ENCODE results near the gene MAP6. TPM values are rescaled to one million over a fixed set of nuclear protein-coding genes. Genes with fewer than 3 reads are reported as not detected.

MAP6 gene
- total and polyA plus RNA-seq, 8 donors: 0.58 to 27.2 (median 3.6) TPM

- Histone ChIP-seq H3K27ac (no peak overlapping the region), H3K4me3 (no peak overlapping the region), H3K27me3 (no peaks in the 10 kb centered on the region), H3K9me3 (no peaks in the 10 kb centered on the region), H3K36me3 (no peaks in the 10 kb centered on the region), H3K4me1 (peaks cover 0 to 3% (median 0%) of the 10 kb centered on the region in 4 donors)
- intact Hi-C loops (cut with DNase I; ENCODE audit: low total_unique reads): no loop called here
- DNase-seq: no peak
- TF ChIP-seq POLR2A (IDR thresholded peaks at IDR 0.05) (no peak), POLR2AphosphoS5 (IDR thresholded peaks at IDR 0.05) (no peak), CTCF (IDR thresholded peaks at IDR 0.05) (no peak), EP300 (IDR thresholded peaks at IDR 0.05) (no peak)
- WGBS, 5 donors: 79 to 90% (median 81%) methylated on average over 7 of the region's 7 CpGs
Observed at GRCh38 chr11:75598900-75599299, 69.9 kb downstream of the MAP6 start.

GRCh38 chr11:75598264-75598663 is 70.6 kb downstream of the MAP6 start:
- no peaks in the 10 kb centered on the region for H3K4me1 ChIP-seq
- H3K27ac ChIP-seq: no peak overlapping the region
- no peaks in the 10 kb centered on the region for H3K9me3 ChIP-seq
- TF ChIP-seq POLR2A (IDR thresholded peaks at IDR 0.05) (no peak), CTCF (IDR thresholded peaks at IDR 0.05) (no peak), POLR2AphosphoS5 (IDR thresholded peaks at IDR 0.05) (no peak), EP300 (IDR thresholded peaks at IDR 0.05) (no peak)
- no peak for DNase-seq
- H3K27me3 ChIP-seq: no peaks in the 10 kb centered on the region
- intact Hi-C loops (cut with DNase I; ENCODE audit: low total_unique reads): no loop called here
- no peaks in the 10 kb centered on the region for H3K36me3 ChIP-seq
- H3K4me3 ChIP-seq: no peak overlapping the region

GRCh38 chr11:75597636-75598035 is 71.2 kb downstream of the MAP6 start:
- Histone ChIP-seq H3K4me3 (no peak overlapping the region), H3K36me3 (no peaks in the 10 kb centered on the region), H3K4me1 (no peaks in the 10 kb centered on the region), H3K27ac (no peak overlapping the region), H3K9me3 (no peaks in the 10 kb centered on the region), H3K27me3 (no peaks in the 10 kb centered on the region)
- intact Hi-C loops (cut with DNase I; ENCODE audit: low total_unique reads): no loop called here
- 57 to 76% (median 65%) methylated on average over 4 of the region's 4 CpGs for WGBS, 5 donors
- peak in 1 of 2 donors; percentile 55 for DNase-seq
- TF ChIP-seq POLR2A (IDR thresholded peaks at IDR 0.05) (no peak), CTCF (IDR thresholded peaks at IDR 0.05) (peak in 1 of 7 experiments; percentile 23)

- Histone ChIP-seq H3K27me3 (no peaks in the 10 kb centered on the region), H3K27ac (no peak overlapping the region), H3K9me3 (no peaks in the 10 kb centered on the region), H3K4me1 (no peaks in the 10 kb centered on the region), H3K4me3 (no peak overlapping the region), H3K36me3 (no peaks in the 10 kb centered on the region)
- intact Hi-C loops (cut with DNase I; ENCODE audit: low total_unique reads): no loop called here
- TF ChIP-seq POLR2A (IDR thresholded peaks at IDR 0.05): no peak
- TF ChIP-seq CTCF (IDR thresholded peaks at IDR 0.05): no peak
- no peak for TF ChIP-seq EP300 (IDR thresholded peaks at IDR 0.05)
- TF ChIP-seq POLR2AphosphoS5 (IDR thresholded peaks at IDR 0.05): no peak
- WGBS, 5 donors: 53 to 65% (median 57%) methylated on average over 4 of the region's 4 CpGs
- no peak for DNase-seq
Observed at GRCh38 chr11:75596914-75597313, 71.9 kb downstream of the MAP6 start.
